ENCODE results near the gene TMEM154. TPM values are rescaled to one million over a fixed set of nuclear protein-coding genes. Genes with fewer than 3 reads are reported as not detected.
A peak's percentile ranks its signal among the peaks of the same experiment; 100 is the strongest.
"Not testable (repeated sequence)": the region's sequence is repeated elsewhere in the genome, so short reads cannot be mapped to it uniquely, and the experiment has no call there.

The TMEM154 gene
- polyA plus RNA-seq, 1 donor from 2014 or later: 210 TPM

DNA sequence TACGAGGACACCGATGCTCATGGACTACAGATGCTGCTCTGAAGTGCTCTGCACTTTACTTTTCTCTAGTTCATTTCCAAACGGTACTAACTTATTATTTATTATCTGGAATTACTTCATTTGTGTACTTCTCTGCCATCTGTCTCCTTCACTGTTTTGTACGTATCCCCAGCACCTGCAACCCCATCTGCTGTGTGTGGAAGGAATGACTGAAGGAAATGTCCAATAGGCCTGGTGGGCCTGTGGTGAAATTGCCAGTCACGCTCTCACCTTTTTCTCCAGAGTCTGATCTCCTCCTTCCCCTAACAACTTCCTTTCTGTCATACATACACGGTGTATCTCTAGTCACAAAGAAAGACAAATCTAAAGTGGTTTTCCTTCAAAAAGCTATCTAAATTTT is 12.9 kb downstream of the TMEM154 start:
- peak overlapping the region; percentile 89 to 98 (median 98) for H3K27ac Mint-ChIP-seq
- peaks cover 44 to 76% (median 70%) of the 10 kb centered on the region in 3 donors for H3K4me1 Mint-ChIP-seq
- no peaks in the 10 kb centered on the region for H3K27me3 Mint-ChIP-seq
- H3K36me3 Mint-ChIP-seq: peaks cover 2% of the 10 kb centered on the region
- H3K4me3 Mint-ChIP-seq: peak overlapping the region; percentile 59 to 88 (median 72)
- peaks cover 0 to 2% (median 1%) of the 10 kb centered on the region in 3 donors for H3K9me3 Mint-ChIP-seq

- peaks cover 0 to 2% (median 0%) of the 10 kb centered on the region in 3 donors for H3K9me3 Mint-ChIP-seq
- H3K36me3 Mint-ChIP-seq: peaks cover 2% of the 10 kb centered on the region
- H3K27ac Mint-ChIP-seq: peak overlapping the region; percentile 89 to 98 (median 98)
- no peaks in the 10 kb centered on the region for H3K27me3 Mint-ChIP-seq
- H3K4me3 Mint-ChIP-seq: peak overlapping the region; percentile 62 to 88 (median 80)
- H3K4me1 Mint-ChIP-seq: peaks cover 50 to 80% (median 75%) of the 10 kb centered on the region in 3 donors
Observed at GRCh38 chr4:152665691-152666395, 14.0 kb downstream of the TMEM154 start.

DNA sequence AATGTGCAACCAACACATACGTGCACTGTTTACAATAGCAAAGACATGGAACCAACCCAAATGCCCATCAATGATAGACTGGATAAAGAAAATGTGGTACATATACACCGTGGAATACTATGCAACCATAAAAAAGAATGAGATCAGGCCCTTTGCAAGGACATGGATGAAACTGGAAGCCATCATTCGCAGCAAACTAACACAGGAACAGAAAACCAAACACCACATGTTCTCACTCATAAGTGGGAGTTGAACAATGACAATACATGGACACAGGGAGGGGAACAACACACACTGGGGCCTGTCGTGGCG is 15.8 kb downstream of the TMEM154 start:
- H3K36me3 Mint-ChIP-seq, H3K27me3 Mint-ChIP-seq, H3K9me3 Mint-ChIP-seq: not testable (repeated sequence)
- peak overlapping the region; percentile 87 to 100 (median 96) for H3K27ac Mint-ChIP-seq
- peak overlapping the region; percentile 73 to 80 (median 78) for H3K4me3 Mint-ChIP-seq
- peaks cover 58 to 88% (median 78%) of the 10 kb centered on the region in 3 donors for H3K4me1 Mint-ChIP-seq

GRCh38 chr4:152663203-152664066 is 16.4 kb downstream of the TMEM154 start:
- Mint-ChIP-seq H3K9me3 (peaks cover 0 to 2% (median 0%) of the 10 kb centered on the region in 3 donors), H3K27ac (peak overlapping the region; percentile 87 to 100 (median 96)), H3K36me3 (peaks cover 7% of the 10 kb centered on the region), H3K4me3 (peak overlapping the region; percentile 73 to 80 (median 78)), H3K27me3 (no peaks in the 10 kb centered on the region), H3K4me1 (peaks cover 61 to 86% (median 75%) of the 10 kb centered on the region in 3 donors)

- Mint-ChIP-seq H3K9me3 (peaks cover 6 to 16% (median 15%) of the 10 kb centered on the region in 3 donors), H3K4me3 (peak overlapping the region; percentile 64 to 81 (median 72)), H3K36me3 (peaks cover 14% of the 10 kb centered on the region), H3K4me1 (peaks cover 59 to 76% (median 62%) of the 10 kb centered on the region in 3 donors), H3K27me3 (no peaks in the 10 kb centered on the region), H3K27ac (peak overlapping the region; percentile 93 to 100 (median 96))
Observed at GRCh38 chr4:152661649-152662048, 18.1 kb downstream of the TMEM154 start.

- no peaks in the 10 kb centered on the region for H3K27me3 Mint-ChIP-seq
- peak overlapping the region; percentile 93 to 100 (median 96) for H3K27ac Mint-ChIP-seq
- peaks cover 19% of the 10 kb centered on the region for H3K36me3 Mint-ChIP-seq
- H3K4me1 Mint-ChIP-seq: peaks cover 58 to 75% (median 60%) of the 10 kb centered on the region in 3 donors
- peak overlapping the region; percentile 49 to 81 (median 75) for H3K4me3 Mint-ChIP-seq
- H3K9me3 Mint-ChIP-seq: peaks cover 8 to 17% (median 15%) of the 10 kb centered on the region in 3 donors
Observed at GRCh38 chr4:152660526-152660925, 19.3 kb downstream of the TMEM154 start.

DNA sequence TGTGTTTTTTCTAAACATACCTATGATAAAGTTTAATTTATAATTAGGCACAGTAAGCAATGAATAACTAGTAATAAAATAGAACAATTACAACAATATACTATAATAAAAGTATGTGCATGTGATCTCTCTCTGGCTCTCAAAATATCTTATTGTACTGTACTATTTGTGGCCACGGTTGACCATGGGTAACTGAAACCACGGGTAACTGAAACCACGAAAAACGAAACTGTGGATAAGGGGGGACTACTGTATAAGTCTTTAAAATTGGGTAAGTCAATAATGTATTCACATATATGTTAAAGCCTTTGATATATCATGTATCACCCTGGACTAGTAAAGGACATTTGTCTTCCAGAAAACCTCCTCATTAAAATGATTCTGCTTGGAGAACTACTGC is 20.0 kb downstream of the TMEM154 start:
- H3K36me3 Mint-ChIP-seq: peaks cover 21% of the 10 kb centered on the region
- H3K27me3 Mint-ChIP-seq: no peaks in the 10 kb centered on the region
- peak overlapping the region; percentile 93 to 100 (median 96) for H3K27ac Mint-ChIP-seq
- peaks cover 59 to 71% (median 62%) of the 10 kb centered on the region in 3 donors for H3K4me1 Mint-ChIP-seq
- H3K9me3 Mint-ChIP-seq: peaks cover 8 to 17% (median 17%) of the 10 kb centered on the region in 3 donors
- H3K4me3 Mint-ChIP-seq: peak overlapping the region; percentile 44 to 81 (median 75)

DNA sequence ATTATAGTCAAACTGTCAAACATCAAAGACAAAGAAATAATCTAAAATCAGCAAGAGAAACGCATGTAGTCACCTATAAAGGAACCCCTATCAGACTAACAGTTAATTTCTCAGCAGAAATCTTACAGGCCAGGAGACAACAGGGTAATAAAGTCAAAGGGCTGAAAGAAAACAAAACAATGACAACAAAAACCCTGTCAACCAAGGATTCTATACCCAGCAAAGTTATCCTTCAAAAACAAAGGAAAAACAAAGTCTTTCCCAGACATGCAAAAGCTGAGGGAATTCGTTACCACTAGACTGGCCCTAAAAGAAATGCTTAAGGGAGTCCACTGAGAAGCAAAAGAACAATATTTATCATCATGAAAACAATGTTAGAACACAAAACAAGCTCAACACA is 22.1 kb downstream of the TMEM154 start:
- Mint-ChIP-seq H3K27ac (peak overlapping the region in 1 of 3 donors; percentile 28), H3K9me3 (peaks cover 8 to 20% (median 14%) of the 10 kb centered on the region in 3 donors), H3K4me3 (no peak overlapping the region), H3K27me3 (no peaks in the 10 kb centered on the region), H3K36me3 (peaks cover 24% of the 10 kb centered on the region), H3K4me1 (peaks cover 53 to 65% (median 63%) of the 10 kb centered on the region in 3 donors)

DNA sequence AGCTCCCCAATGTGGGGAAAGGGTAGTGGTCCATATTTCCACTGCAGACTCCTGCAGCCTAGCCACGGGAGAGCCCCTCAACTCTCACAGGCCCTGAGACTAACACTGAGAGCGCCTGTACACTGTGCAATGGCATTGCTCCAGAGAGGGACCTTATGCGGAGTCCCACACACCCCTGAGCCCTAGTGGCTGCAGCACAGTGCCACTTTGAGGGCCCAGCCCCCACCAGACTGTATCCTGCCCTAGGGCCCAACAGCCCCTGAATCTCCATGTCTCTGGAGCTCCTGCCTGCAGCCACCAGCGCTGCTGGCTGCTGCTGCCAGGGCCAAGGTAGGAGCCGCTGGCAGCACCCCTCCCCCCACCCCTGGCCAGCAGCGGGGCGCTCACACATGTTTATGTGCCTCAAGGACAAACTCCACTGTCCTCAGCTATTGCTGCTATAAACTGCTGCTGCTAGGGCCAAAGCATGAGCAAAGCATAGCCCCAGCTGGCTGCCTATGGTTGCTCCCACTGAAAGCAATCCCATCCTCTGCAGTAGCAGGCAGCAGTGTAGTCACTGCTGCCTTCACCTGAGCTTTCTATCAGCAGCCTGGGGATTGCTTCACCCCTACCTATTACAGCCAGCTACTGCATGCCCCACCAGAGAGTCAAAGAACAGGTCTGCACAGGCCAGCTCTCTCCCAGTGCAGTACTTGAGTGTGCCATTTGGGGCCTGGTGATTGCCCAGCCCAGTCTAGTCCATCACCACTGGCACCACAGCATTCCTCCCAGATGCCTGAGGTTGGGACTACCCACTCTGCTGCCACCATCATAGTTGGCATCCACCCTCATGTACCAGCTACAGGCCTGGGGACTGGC is 24.3 kb downstream of the TMEM154 start:
- Mint-ChIP-seq H3K9me3 (peaks cover 8 to 20% (median 14%) of the 10 kb centered on the region in 3 donors), H3K27ac (peak overlapping the region in 1 of 3 donors; percentile 46), H3K4me1 (peaks cover 38 to 55% (median 50%) of the 10 kb centered on the region in 3 donors), H3K4me3 (peak overlapping the region in 1 of 4 donors; percentile 83), H3K36me3 (peaks cover 28% of the 10 kb centered on the region), H3K27me3 (no peaks in the 10 kb centered on the region)

- Mint-ChIP-seq H3K4me1 (peaks cover 31 to 46% (median 41%) of the 10 kb centered on the region in 3 donors), H3K4me3 (no peak overlapping the region), H3K9me3 (peaks cover 4 to 14% (median 4%) of the 10 kb centered on the region in 3 donors), H3K36me3 (peaks cover 31% of the 10 kb centered on the region), H3K27me3 (no peaks in the 10 kb centered on the region), H3K27ac (no peak overlapping the region)
Observed at GRCh38 chr4:152652102-152652501, 27.7 kb downstream of the TMEM154 start.

DNA sequence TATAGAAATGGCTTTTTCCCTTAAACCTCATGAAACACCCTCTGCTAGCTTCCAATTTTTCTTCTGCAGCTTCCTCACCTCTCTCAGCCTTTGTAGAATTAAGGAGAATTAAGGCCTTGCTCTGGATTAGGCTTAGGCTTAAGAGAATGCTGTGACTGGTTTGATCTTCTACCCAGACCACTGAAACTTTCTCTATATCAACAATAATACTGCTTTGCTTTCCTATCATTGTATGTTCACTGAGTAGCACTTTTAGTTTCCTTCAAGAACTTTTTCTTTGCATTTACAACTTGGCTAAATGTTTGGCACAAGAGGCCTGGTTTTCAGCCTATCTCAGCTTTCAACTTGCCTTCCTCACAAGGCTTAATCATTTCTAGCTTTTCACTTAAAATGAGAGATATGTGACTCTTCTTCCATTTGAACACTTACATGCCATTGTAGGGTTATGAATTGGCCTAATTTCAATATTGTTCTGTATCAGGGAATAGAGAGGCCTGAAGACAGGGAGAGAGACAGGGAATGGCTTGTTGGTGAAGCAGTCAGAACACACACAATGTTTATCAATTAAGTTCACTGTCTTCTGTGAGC is 28.2 kb downstream of the TMEM154 start:
- no peak overlapping the region for H3K4me3 Mint-ChIP-seq
- peaks cover 1 to 10% (median 2%) of the 10 kb centered on the region in 3 donors for H3K9me3 Mint-ChIP-seq
- H3K27ac Mint-ChIP-seq: peak overlapping the region in 1 of 3 donors; percentile 65
- no peaks in the 10 kb centered on the region for H3K27me3 Mint-ChIP-seq
- H3K4me1 Mint-ChIP-seq: peaks cover 36 to 51% (median 46%) of the 10 kb centered on the region in 3 donors
- peaks cover 28% of the 10 kb centered on the region for H3K36me3 Mint-ChIP-seq

- Mint-ChIP-seq H3K9me3 (peaks cover 0 to 4% (median 0%) of the 10 kb centered on the region in 3 donors), H3K4me1 (peaks cover 48 to 63% (median 60%) of the 10 kb centered on the region in 3 donors), H3K4me3 (peak overlapping the region in 1 of 4 donors; percentile 9), H3K27me3 (no peaks in the 10 kb centered on the region), H3K27ac (peak overlapping the region; percentile 89 to 99 (median 92)), H3K36me3 (peaks cover 14% of the 10 kb centered on the region)
Observed at GRCh38 chr4:152646221-152646620, 33.6 kb downstream of the TMEM154 start.

DNA sequence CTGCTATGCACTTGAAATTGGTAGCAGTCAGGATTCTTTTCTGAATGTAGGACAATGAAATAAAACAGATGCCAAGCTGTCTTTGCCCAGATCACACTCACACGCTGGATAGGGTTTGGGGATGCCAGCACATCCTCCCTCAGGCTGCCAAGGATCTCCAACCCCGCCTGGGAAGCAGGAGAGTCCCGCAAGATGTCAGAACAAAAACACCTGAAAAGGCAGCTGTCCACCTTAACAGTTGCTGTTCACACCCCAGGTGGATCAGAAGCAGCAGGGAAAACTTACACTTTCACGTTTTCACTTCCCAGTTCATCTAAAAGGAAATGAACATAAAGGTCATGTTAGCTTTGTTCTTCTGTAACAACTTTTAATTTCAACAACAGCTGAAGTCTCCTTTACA is 35.7 kb downstream of the TMEM154 start:
- H3K4me3 Mint-ChIP-seq: peak overlapping the region; percentile 38 to 90 (median 79)
- H3K9me3 Mint-ChIP-seq: peaks cover 0 to 4% (median 0%) of the 10 kb centered on the region in 3 donors
- H3K4me1 Mint-ChIP-seq: peaks cover 54 to 77% (median 66%) of the 10 kb centered on the region in 3 donors

More for the DNA sequence above, 35.7 kb downstream of the TMEM154 start:
- no peaks in the 10 kb centered on the region for H3K27me3 Mint-ChIP-seq
- peaks cover 7% of the 10 kb centered on the region for H3K36me3 Mint-ChIP-seq
- H3K27ac Mint-ChIP-seq: peak overlapping the region; percentile 96 to 99 (median 96)

All from IgD-negative memory B cell (primary cell).